DLD1 (cell line): ENCODE data around the gene DDX3X.

Experiments used
- in situ Hi-C: cut with HindIII; loops from 2 replicates; pipeline ENCODE4 v1.10.0; 2017; ENCODE audit warnings: low sequenced_read_pairs

The DDX3X gene

GRCh38 chrX:41327341-41327740, 6.6 kb upstream of the DDX3X start:
- in situ Hi-C loops, result no loop called here

- in situ Hi-C loops, result no loop called here
Measured at GRCh38 chrX:41329101-41329500, 4.9 kb upstream of the DDX3X start.

- in situ Hi-C loops, result no loop called here
Measured at GRCh38 chrX:41332005-41332404, 2.0 kb upstream of the DDX3X start.

- in situ Hi-C loops, result no loop called here
Measured at GRCh38 chrX:41332408-41333002, 1.5 kb upstream of the DDX3X start.

- in situ Hi-C loops, result no loop called here
Measured at GRCh38 chrX:41333003-41333743, 789 bp upstream of the DDX3X start.

GRCh38 chrX:41334363-41335197, 618 bp downstream of the DDX3X start:
- in situ Hi-C loops, result no loop called here

- in situ Hi-C loops, result no loop called here
Measured at GRCh38 chrX:41335198-41335957, 1.4 kb downstream of the DDX3X start.

- in situ Hi-C loops, result no loop called here
Measured at GRCh38 chrX:41335958-41336331, 2.0 kb downstream of the DDX3X start.

GRCh38 chrX:41336447-41336846, 2.5 kb downstream of the DDX3X start:
- in situ Hi-C loops, result no loop called here

GRCh38 chrX:41337140-41337539, 3.2 kb downstream of the DDX3X start:
- in situ Hi-C loops, result no loop called here

- in situ Hi-C loops, result no loop called here
Measured at GRCh38 chrX:41338436-41338835, 4.5 kb downstream of the DDX3X start.

- in situ Hi-C loops, result no loop called here
Measured at GRCh38 chrX:41339148-41339547, 5.2 kb downstream of the DDX3X start.

GRCh38 chrX:41344053-41344452, 10.1 kb downstream of the DDX3X start:
- in situ Hi-C loops, result no loop called here

GRCh38 chrX:41347186-41347585, 13.2 kb downstream of the DDX3X start:
- in situ Hi-C loops, result no loop called here

GRCh38 chrX:41348551-41348950, 14.6 kb downstream of the DDX3X start:
- in situ Hi-C loops, result no loop called here

- in situ Hi-C loops, result no loop called here
Measured at GRCh38 chrX:41350150-41350975, 16.4 kb downstream of the DDX3X start.

GRCh38 chrX:41350976-41351569, 17.1 kb downstream of the DDX3X start:
- in situ Hi-C loops, result no loop called here

- in situ Hi-C loops, result no loop called here
Measured at GRCh38 chrX:41351923-41352322, 18.0 kb downstream of the DDX3X start.

GRCh38 chrX:41352329-41352838, 18.4 kb downstream of the DDX3X start:
- in situ Hi-C loops, result no loop called here

GRCh38 chrX:41353985-41354384, 20.0 kb downstream of the DDX3X start:
- in situ Hi-C loops, result no loop called here
